ENCODE results near the gene ASB11. TPM values are rescaled to one million over a fixed set of nuclear protein-coding genes. Genes with fewer than 3 reads are reported as not detected.
"Not testable (repeated sequence)": the region's sequence is repeated elsewhere in the genome, so short reads cannot be mapped to it uniquely, and the experiment has no call there.

ASB11 gene
- total and polyA plus RNA-seq, 10 donors = not detected

DNA sequence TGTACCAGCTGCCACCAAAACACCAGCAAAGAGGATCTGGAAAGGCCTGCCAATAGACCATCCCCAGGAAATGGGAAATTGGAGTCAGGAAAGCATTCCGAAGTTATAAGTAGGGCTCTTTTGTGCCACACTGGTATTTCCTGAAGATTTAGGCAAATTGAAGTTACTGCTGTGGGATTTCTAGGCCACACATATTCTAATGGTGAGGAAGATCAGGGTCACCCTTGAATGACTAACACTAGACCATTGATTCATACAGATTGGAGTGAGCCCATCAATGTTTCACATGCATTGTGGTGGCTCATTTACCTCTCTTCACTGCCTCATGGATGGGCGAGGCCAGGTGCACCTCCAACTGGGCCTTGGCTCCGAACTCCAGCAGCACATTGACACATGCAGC is 22.6 kb downstream of the ASB11 start:
- no peaks in the 10 kb centered on the region for H3K27me3 ChIP-seq (replicated peaks in 1 of 7)
- 70 to 93% (median 84%) methylated on average over 2 to 3 of the region's 3 CpGs for WGBS, 5 donors
- TF ChIP-seq POLR2AphosphoS5 (IDR thresholded peaks at IDR 0.05) (no peak), CTCF (IDR thresholded peaks at IDR 0.05 in 8 of 11, conservative IDR thresholded peaks at IDR 0.05 in 3 of 11) (no peak), POLR2A (IDR thresholded peaks at IDR 0.05) (no peak)
- no peaks in the 10 kb centered on the region for H3K9me3 ChIP-seq
- DNase-seq = no peak
- no peaks in the 10 kb centered on the region for H3K4me1 ChIP-seq
- H3K4me3 ChIP-seq = no peak overlapping the region
- no peaks in the 10 kb centered on the region for H3K36me3 ChIP-seq
- intact Hi-C loops (cut with DNase I; ENCODE audit: low total_unique reads) = no loop called here
- H3K27ac ChIP-seq = peak overlapping the region in 1 of 8 donors; percentile 18

GRCh38 chrX:15277604-15278003 is 37.8 kb downstream of the ASB11 start:
- peaks cover 0 to 4% (median 0%) of the 10 kb centered on the region in 7 donors for H3K27me3 ChIP-seq (replicated peaks in 1 of 7)
- TF ChIP-seq POLR2A (IDR thresholded peaks at IDR 0.05) (no peak), CTCF (IDR thresholded peaks at IDR 0.05 in 8 of 11, conservative IDR thresholded peaks at IDR 0.05 in 3 of 11) (no peak), POLR2AphosphoS5 (IDR thresholded peaks at IDR 0.05) (no peak)
- H3K4me1 ChIP-seq = no peaks in the 10 kb centered on the region
- peaks cover 0 to 7% (median 0%) of the 10 kb centered on the region in 8 donors for H3K9me3 ChIP-seq
- H3K36me3 ChIP-seq = no peaks in the 10 kb centered on the region
- intact Hi-C loops (cut with DNase I; ENCODE audit: low total_unique reads) = no loop called here
- 30 to 89% (median 45%) methylated on average over 1 of the region's 1 CpG for WGBS, 5 donors
- H3K4me3 ChIP-seq = no peak overlapping the region
- no peak for DNase-seq
- no peak overlapping the region for H3K27ac ChIP-seq

DNA sequence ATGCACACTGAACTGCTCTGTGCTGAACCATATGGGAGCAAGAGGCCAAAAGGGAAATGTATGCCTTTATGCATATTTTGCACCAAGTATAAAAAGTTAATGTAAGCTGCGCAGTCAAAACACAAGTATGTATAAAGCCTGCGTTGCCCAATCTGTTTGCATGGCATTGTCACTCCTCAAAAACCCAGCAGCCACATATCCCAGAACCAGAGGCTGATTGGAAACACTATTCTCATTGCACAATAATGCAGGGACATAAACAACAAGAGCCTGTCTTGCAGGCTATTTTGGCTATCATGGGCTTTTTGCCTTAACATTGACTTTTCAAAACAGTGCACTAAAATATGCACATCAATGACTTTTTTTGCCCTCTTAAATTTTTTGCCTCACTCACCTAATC is 40.5 kb downstream of the ASB11 start:
- H3K4me1 ChIP-seq = peaks cover 0 to 5% (median 0%) of the 10 kb centered on the region in 6 donors
- peaks cover 0 to 7% (median 0%) of the 10 kb centered on the region in 8 donors for H3K9me3 ChIP-seq

DNA sequence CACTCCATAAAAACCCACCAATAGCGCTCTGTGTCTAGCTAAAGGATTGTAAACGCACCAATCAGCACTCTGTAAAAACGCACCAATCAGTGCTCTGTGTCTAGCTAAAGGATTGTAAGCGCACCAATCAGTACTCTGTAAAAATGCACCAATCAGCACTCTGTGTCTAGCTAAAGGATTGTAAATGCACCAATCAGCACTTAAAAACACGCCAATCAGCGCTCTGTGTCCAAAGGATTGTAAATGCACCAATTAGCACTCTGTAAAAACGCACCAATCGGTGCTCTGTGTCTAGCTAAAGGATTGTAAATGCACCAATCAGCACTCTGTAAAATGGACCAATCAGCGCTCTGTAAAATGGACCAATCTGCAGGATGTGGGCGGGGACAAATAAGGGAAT is 42.2 kb downstream of the ASB11 start:
- 81 to 94% (median 91%) methylated on average over 10 of the region's 10 CpGs for WGBS, 5 donors
- H3K4me1 ChIP-seq; H3K4me3 ChIP-seq; H3K36me3 ChIP-seq; intact Hi-C loops (cut with DNase I; ENCODE audit: low total_unique reads); DNase-seq; H3K27me3 ChIP-seq (replicated peaks in 1 of 7); H3K9me3 ChIP-seq; H3K27ac ChIP-seq: not testable (repeated sequence)

More for the DNA sequence above, 40.5 kb downstream of the ASB11 start:
- no peak for DNase-seq
- TF ChIP-seq CTCF (IDR thresholded peaks at IDR 0.05 in 8 of 11, conservative IDR thresholded peaks at IDR 0.05 in 3 of 11) (no peak), POLR2A (IDR thresholded peaks at IDR 0.05) (no peak), POLR2AphosphoS5 (IDR thresholded peaks at IDR 0.05) (no peak)
- WGBS, 5 donors = 67 to 96% (median 85%) methylated on average over 2 of the region's 2 CpGs
- intact Hi-C loops (cut with DNase I; ENCODE audit: low total_unique reads) = no loop called here
- no peak overlapping the region for H3K27ac ChIP-seq
- no peak overlapping the region for H3K4me3 ChIP-seq
- no peaks in the 10 kb centered on the region for H3K36me3 ChIP-seq
- H3K27me3 ChIP-seq (replicated peaks in 1 of 7) = peaks cover 0 to 4% (median 0%) of the 10 kb centered on the region in 7 donors

GRCh38 chrX:15271757-15272156 is 43.7 kb downstream of the ASB11 start:
- 89 to 100% (median 91%) methylated on average over 1 of the region's 1 CpG for WGBS, 5 donors
- intact Hi-C loops (cut with DNase I; ENCODE audit: low total_unique reads) = no loop called here
- peaks cover 0 to 4% (median 0%) of the 10 kb centered on the region in 7 donors for H3K27me3 ChIP-seq (replicated peaks in 1 of 7)
- H3K36me3 ChIP-seq = no peaks in the 10 kb centered on the region
- H3K4me1 ChIP-seq = peaks cover 0 to 5% (median 0%) of the 10 kb centered on the region in 6 donors
- no peak for TF ChIP-seq CTCF (IDR thresholded peaks at IDR 0.05 in 8 of 11, conservative IDR thresholded peaks at IDR 0.05 in 3 of 11)
- TF ChIP-seq POLR2A (IDR thresholded peaks at IDR 0.05) = no peak
- TF ChIP-seq POLR2AphosphoS5 (IDR thresholded peaks at IDR 0.05) = no peak
- H3K9me3 ChIP-seq = peaks cover 0 to 7% (median 0%) of the 10 kb centered on the region in 8 donors
- H3K27ac ChIP-seq = no peak overlapping the region
- DNase-seq = no peak
- no peak overlapping the region for H3K4me3 ChIP-seq

Data from spleen (tissue), 11 donors.